Measurements from ENCODE around the gene SEMA4B.

The SEMA4B gene

GRCh38 chr15:90212221-90213098, 11.3 kb downstream of the SEMA4B start:
- no peak overlapping the region for H3K27ac ChIP-seq (replicated peaks)
- no peak for TF ChIP-seq CTCF (IDR thresholded peaks at IDR 0.05; ENCODE audit: insufficient read depth, low read length)
- no peak for TF ChIP-seq SPI1 (IDR thresholded peaks at IDR 0.05; ENCODE audit: borderline replicate concordance, low read depth)
- no peak for TF ChIP-seq REST (IDR thresholded peaks at IDR 0.05; ENCODE audit: insufficient replicate concordance, low read depth)
- TF ChIP-seq POLR2AphosphoS5 (IDR thresholded peaks at IDR 0.05; ENCODE audit: low read depth) = no peak
- TF ChIP-seq GABPA (IDR thresholded peaks at IDR 0.05; ENCODE audit: low read depth) = no peak
- H3K27me3 ChIP-seq (ENCODE audit: insufficient read depth, poor library complexity, severe bottlenecking) = no peaks in the 10 kb centered on the region
- DNase-seq (ENCODE audit: low read depth in 1 of 2, low spot score in 1 of 2) = no peak
- no peak overlapping the region for H3K4me3 ChIP-seq (replicated peaks; ENCODE audit: insufficient read depth, low read length)

GRCh38 chr15:90213122-90213817, 12.1 kb downstream of the SEMA4B start:
- no peaks in the 10 kb centered on the region for H3K27me3 ChIP-seq (ENCODE audit: insufficient read depth, poor library complexity, severe bottlenecking)
- no peak overlapping the region for H3K4me3 ChIP-seq (replicated peaks; ENCODE audit: insufficient read depth, low read length)
- DNase-seq (ENCODE audit: low read depth in 1 of 2, low spot score in 1 of 2) = no peak
- TF ChIP-seq GABPA (IDR thresholded peaks at IDR 0.05; ENCODE audit: low read depth) = no peak
- TF ChIP-seq SPI1 (IDR thresholded peaks at IDR 0.05; ENCODE audit: borderline replicate concordance, low read depth) = no peak
- TF ChIP-seq CTCF (IDR thresholded peaks at IDR 0.05; ENCODE audit: insufficient read depth, low read length) = no peak
- no peak for TF ChIP-seq POLR2AphosphoS5 (IDR thresholded peaks at IDR 0.05; ENCODE audit: low read depth)
- no peak for TF ChIP-seq REST (IDR thresholded peaks at IDR 0.05; ENCODE audit: insufficient replicate concordance, low read depth)
- no peak overlapping the region for H3K27ac ChIP-seq (replicated peaks)

GRCh38 chr15:90213818-90214204, 12.7 kb downstream of the SEMA4B start:
- H3K4me3 ChIP-seq (replicated peaks; ENCODE audit: insufficient read depth, low read length) = no peak overlapping the region
- no peaks in the 10 kb centered on the region for H3K27me3 ChIP-seq (ENCODE audit: insufficient read depth, poor library complexity, severe bottlenecking)
- no peak for TF ChIP-seq GABPA (IDR thresholded peaks at IDR 0.05; ENCODE audit: low read depth)
- no peak for TF ChIP-seq SPI1 (IDR thresholded peaks at IDR 0.05; ENCODE audit: borderline replicate concordance, low read depth)
- no peak for TF ChIP-seq REST (IDR thresholded peaks at IDR 0.05; ENCODE audit: insufficient replicate concordance, low read depth)
- TF ChIP-seq POLR2AphosphoS5 (IDR thresholded peaks at IDR 0.05; ENCODE audit: low read depth) = no peak
- no peak for TF ChIP-seq CTCF (IDR thresholded peaks at IDR 0.05; ENCODE audit: insufficient read depth, low read length)
- no peak overlapping the region for H3K27ac ChIP-seq (replicated peaks)
- DNase-seq (ENCODE audit: low read depth in 1 of 2, low spot score in 1 of 2) = no peak

Measured in HL-60 (cell line).